ENCODE measurements around the gene LYPD6B.
"Not testable (repeated sequence)": the region's sequence is repeated elsewhere in the genome, so short reads cannot be mapped to it uniquely, and the experiment has no call there.

Gene LYPD6B

DNA sequence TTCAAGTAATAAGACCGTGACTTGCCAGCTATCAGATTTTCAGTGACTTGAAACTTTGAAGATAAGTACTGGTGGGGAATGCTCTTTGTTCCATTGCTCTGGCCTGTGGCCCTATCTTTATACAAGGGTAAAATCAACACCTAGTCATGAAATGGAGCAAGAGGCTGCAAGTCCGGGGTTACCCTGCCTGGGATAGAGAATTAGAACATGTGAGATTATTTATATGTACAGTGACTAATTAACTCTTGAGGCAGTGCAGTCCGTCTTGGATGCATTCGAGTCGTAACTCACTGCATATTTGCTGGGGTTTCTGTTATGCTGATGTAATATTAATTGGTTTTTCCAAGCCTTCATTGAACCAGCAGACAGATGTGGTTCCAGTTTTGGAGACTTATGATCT is 186.0 kb downstream of the LYPD6B start:
- Histone ChIP-seq H3K4me1 (ENCODE audit: control insufficient read depth, insufficient read depth, low read length) (no peaks in the 10 kb centered on the region), H3K36me3 (ENCODE audit: insufficient read depth, low read length) (no peaks in the 10 kb centered on the region), H3K9me3 (replicated peaks; ENCODE audit: low read length) (no peaks in the 10 kb centered on the region), H3K4me2 (ENCODE audit: low read length) (no peak overlapping the region), H3K27me3 (ENCODE audit: control insufficient read depth, insufficient read depth, low read length) (no peaks in the 10 kb centered on the region), H3K4me3 (ENCODE audit: low read length) (no peak overlapping the region), H3K9ac (ENCODE audit: low read depth, low read length) (no peak overlapping the region)

DNA sequence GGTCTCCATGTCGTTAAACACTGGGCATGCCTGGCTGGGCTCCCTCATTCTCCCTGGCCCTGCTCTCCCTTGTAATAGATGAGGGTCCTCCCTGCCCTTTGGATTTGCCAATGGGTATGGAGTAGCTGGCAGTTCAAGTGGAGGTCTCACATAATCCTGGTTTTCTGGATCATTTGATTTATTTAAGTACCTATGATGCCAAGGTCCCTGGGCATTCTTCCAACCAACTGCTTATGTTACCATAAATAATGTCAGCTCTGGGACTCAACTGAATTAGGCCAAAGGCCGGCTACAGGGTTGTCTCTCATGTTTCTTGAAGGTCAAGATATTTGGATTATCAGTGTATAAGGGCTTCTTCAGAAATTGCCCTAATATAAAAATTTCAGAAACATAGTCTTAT is 186.9 kb downstream of the LYPD6B start:
- Histone ChIP-seq H3K4me1 (ENCODE audit: control insufficient read depth, insufficient read depth, low read length) (no peaks in the 10 kb centered on the region), H3K4me2 (ENCODE audit: low read length) (no peak overlapping the region), H3K36me3 (ENCODE audit: insufficient read depth, low read length) (no peaks in the 10 kb centered on the region), H3K9me3 (replicated peaks; ENCODE audit: low read length) (no peaks in the 10 kb centered on the region), H3K4me3 (ENCODE audit: low read length) (no peak overlapping the region), H3K9ac (ENCODE audit: low read depth, low read length) (no peak overlapping the region), H3K27me3 (ENCODE audit: control insufficient read depth, insufficient read depth, low read length) (no peaks in the 10 kb centered on the region)

DNA sequence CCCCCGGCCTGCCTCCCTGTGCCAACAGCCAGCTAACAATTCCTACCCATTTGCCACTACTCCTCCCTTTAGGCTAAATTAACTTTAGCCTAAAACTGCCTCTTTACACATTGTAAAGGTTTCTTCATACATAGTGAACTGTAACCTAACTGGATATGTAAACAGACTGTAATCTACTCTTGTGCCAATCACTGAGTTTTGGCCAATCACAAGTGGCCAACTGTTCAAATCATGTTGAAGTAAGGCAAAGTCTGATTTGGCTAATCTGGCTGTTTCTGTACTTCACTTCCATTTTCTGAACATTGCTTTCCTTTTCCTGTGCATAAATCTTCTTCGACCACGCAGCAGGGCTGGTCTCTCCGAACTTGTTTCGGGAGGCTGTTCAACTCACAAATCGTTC is 188.3 kb downstream of the LYPD6B start:
- Histone ChIP-seq H3K4me3 (ENCODE audit: low read length) (no peak overlapping the region), H3K4me2 (ENCODE audit: low read length) (no peak overlapping the region), H3K36me3 (ENCODE audit: insufficient read depth, low read length) (no peaks in the 10 kb centered on the region), H3K27me3 (ENCODE audit: control insufficient read depth, insufficient read depth, low read length) (no peaks in the 10 kb centered on the region), H3K4me1 (ENCODE audit: control insufficient read depth, insufficient read depth, low read length) (no peaks in the 10 kb centered on the region), H3K9ac (ENCODE audit: low read depth, low read length) (no peak overlapping the region), H3K9me3 (replicated peaks; ENCODE audit: low read length) (no peaks in the 10 kb centered on the region)

DNA sequence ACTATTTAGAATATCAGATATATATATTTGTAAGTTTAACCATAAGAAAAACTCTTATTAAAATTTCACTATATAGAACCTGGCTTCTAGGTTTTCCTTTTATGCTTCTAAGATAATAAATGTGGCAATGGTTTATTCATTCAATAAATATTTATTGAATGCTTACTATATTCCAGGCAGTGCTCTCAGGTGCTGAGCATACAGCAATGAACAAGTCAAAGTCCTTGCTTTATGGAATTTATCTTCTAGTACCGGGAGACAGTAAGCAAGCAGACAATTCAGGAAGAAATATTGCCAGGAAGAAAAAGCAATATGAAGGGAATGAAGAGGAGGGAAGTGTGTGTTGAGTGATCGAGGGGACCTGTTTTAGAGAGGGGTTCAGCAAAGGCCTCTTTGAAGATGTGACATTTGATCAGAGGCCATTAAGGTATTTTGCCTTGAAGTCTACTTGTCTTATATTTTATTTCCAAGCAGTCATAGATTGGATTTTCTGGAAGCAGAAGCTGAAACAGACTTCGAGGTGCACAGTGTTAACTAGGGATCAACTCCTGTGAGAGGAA is 197.4 kb downstream of the LYPD6B start:
- H3K27me3 ChIP-seq (ENCODE audit: control insufficient read depth, insufficient read depth, low read length): no peaks in the 10 kb centered on the region
- H3K4me2 ChIP-seq (ENCODE audit: low read length): no peak overlapping the region
- H3K9me3 ChIP-seq (replicated peaks; ENCODE audit: low read length): no peaks in the 10 kb centered on the region
- H3K9ac ChIP-seq (ENCODE audit: low read depth, low read length): no peak overlapping the region
- no peaks in the 10 kb centered on the region for H3K36me3 ChIP-seq (ENCODE audit: insufficient read depth, low read length)
- H3K4me1 ChIP-seq (ENCODE audit: control insufficient read depth, insufficient read depth, low read length): no peaks in the 10 kb centered on the region
- H3K4me3 ChIP-seq (ENCODE audit: low read length): no peak overlapping the region

DNA sequence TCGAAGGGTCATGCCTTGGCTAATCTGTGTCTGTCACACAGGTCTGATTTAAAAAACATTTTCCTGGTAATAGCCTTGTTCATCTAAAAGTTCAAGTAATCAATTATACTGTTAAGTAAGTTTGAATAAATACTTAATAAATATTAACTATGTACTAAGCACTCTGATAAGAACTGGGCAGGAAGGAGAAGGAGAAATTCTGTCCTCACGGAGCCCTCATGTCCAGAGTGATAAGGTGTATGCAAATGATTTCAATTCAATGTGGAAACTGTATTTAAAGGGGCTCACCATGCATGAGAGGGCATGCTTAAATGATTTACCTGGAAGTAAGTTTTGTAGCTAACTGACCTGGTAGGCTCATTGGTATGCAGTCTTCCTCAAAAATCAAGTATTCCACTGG is 197.9 kb downstream of the LYPD6B start:
- Histone ChIP-seq H3K4me2 (ENCODE audit: low read length) (no peak overlapping the region), H3K9ac (ENCODE audit: low read depth, low read length) (no peak overlapping the region), H3K9me3 (replicated peaks; ENCODE audit: low read length) (no peaks in the 10 kb centered on the region), H3K4me1 (ENCODE audit: control insufficient read depth, insufficient read depth, low read length) (no peaks in the 10 kb centered on the region), H3K4me3 (ENCODE audit: low read length) (no peak overlapping the region), H3K36me3 (ENCODE audit: insufficient read depth, low read length) (no peaks in the 10 kb centered on the region), H3K27me3 (ENCODE audit: control insufficient read depth, insufficient read depth, low read length) (no peaks in the 10 kb centered on the region)

DNA sequence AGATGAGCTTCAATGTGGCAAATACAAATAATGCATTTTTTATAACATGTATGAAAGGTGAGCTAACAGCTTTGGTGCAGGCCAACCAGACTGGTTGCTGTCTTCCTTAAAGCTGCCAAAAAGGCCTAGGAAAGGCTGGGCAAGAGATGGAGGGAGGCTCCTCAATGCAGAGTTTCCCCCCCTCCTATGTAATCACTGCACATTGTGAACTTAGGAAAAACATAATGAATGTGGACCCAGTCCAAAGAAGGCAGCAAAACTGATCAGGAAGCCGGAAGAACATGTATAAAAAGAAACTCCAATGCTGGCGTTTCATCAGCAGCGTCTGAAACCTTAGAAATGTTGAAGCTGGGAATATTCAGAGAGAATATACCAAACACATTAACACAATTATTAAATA is 207.7 kb downstream of the LYPD6B start:
- no peaks in the 10 kb centered on the region for H3K4me1 ChIP-seq (ENCODE audit: control insufficient read depth, insufficient read depth, low read length)
- no peak overlapping the region for H3K4me3 ChIP-seq (ENCODE audit: low read length)
- H3K4me2 ChIP-seq (ENCODE audit: low read length): no peak overlapping the region
- no peaks in the 10 kb centered on the region for H3K27me3 ChIP-seq (ENCODE audit: control insufficient read depth, insufficient read depth, low read length)
- H3K9me3 ChIP-seq (replicated peaks; ENCODE audit: low read length): no peaks in the 10 kb centered on the region
- H3K36me3 ChIP-seq (ENCODE audit: insufficient read depth, low read length): no peaks in the 10 kb centered on the region
- no peak overlapping the region for H3K9ac ChIP-seq (ENCODE audit: low read depth, low read length)

- not testable (repeated sequence) for H3K4me3 ChIP-seq (ENCODE audit: low read length); H3K9me3 ChIP-seq (replicated peaks; ENCODE audit: low read length); H3K9ac ChIP-seq (ENCODE audit: low read depth, low read length); H3K4me2 ChIP-seq (ENCODE audit: low read length); H3K36me3 ChIP-seq (ENCODE audit: insufficient read depth, low read length); H3K4me1 ChIP-seq (ENCODE audit: control insufficient read depth, insufficient read depth, low read length); H3K27me3 ChIP-seq (ENCODE audit: control insufficient read depth, insufficient read depth, low read length)
Observed at GRCh38 chr2:149251436-149251835, 212.9 kb downstream of the LYPD6B start.

- H3K36me3 ChIP-seq (ENCODE audit: insufficient read depth, low read length); H3K4me2 ChIP-seq (ENCODE audit: low read length); H3K27me3 ChIP-seq (ENCODE audit: control insufficient read depth, insufficient read depth, low read length); H3K4me1 ChIP-seq (ENCODE audit: control insufficient read depth, insufficient read depth, low read length); H3K9ac ChIP-seq (ENCODE audit: low read depth, low read length); H3K9me3 ChIP-seq (replicated peaks; ENCODE audit: low read length); H3K4me3 ChIP-seq (ENCODE audit: low read length): not testable (repeated sequence)
Observed at GRCh38 chr2:149256877-149257276, 218.4 kb downstream of the LYPD6B start.

- Histone ChIP-seq H3K4me1 (ENCODE audit: control insufficient read depth, insufficient read depth, low read length) (no peaks in the 10 kb centered on the region), H3K4me2 (ENCODE audit: low read length) (no peak overlapping the region)
Observed at GRCh38 chr2:149258531-149258930, 220.0 kb downstream of the LYPD6B start.

GRCh38 chr2:149259136-149259535 is 220.6 kb downstream of the LYPD6B start:
- no peak overlapping the region for H3K4me3 ChIP-seq (ENCODE audit: low read length)
- no peaks in the 10 kb centered on the region for H3K27me3 ChIP-seq (ENCODE audit: control insufficient read depth, insufficient read depth, low read length)
- no peaks in the 10 kb centered on the region for H3K9me3 ChIP-seq (replicated peaks; ENCODE audit: low read length)
- no peaks in the 10 kb centered on the region for H3K36me3 ChIP-seq (ENCODE audit: insufficient read depth, low read length)
- H3K4me1 ChIP-seq (ENCODE audit: control insufficient read depth, insufficient read depth, low read length): no peaks in the 10 kb centered on the region
- H3K4me2 ChIP-seq (ENCODE audit: low read length): no peak overlapping the region
- no peak overlapping the region for H3K9ac ChIP-seq (ENCODE audit: low read depth, low read length)

More at GRCh38 chr2:149258531-149258930, 220.0 kb downstream of the LYPD6B start:
- no peaks in the 10 kb centered on the region for H3K36me3 ChIP-seq (ENCODE audit: insufficient read depth, low read length)
- H3K9ac ChIP-seq (ENCODE audit: low read depth, low read length): no peak overlapping the region
- H3K4me3 ChIP-seq (ENCODE audit: low read length): no peak overlapping the region
- no peaks in the 10 kb centered on the region for H3K27me3 ChIP-seq (ENCODE audit: control insufficient read depth, insufficient read depth, low read length)
- H3K9me3 ChIP-seq (replicated peaks; ENCODE audit: low read length): no peaks in the 10 kb centered on the region

DNA sequence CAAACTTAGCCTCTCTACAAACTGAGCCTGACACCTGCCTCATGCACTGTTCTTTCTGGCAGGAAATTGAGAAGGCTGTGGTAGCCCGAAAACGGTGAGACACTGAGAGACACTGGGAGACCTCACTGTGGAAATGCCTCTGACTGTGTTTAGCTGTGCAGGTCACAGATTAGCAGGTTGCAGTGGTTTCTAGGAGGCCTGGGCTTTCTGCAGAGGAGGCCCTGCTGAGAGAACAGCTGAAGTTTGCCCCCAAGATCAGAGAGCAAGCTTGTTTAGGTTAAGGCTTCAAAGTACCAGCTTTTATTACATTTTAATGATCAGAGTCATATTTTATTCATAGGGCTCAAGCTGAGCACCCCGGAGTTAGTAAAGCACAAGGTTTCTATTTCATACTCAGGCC is 223.2 kb downstream of the LYPD6B start:
- Histone ChIP-seq H3K4me1 (ENCODE audit: control insufficient read depth, insufficient read depth, low read length) (no peaks in the 10 kb centered on the region), H3K9ac (ENCODE audit: low read depth, low read length) (no peak overlapping the region)

More for the DNA sequence above, 223.2 kb downstream of the LYPD6B start:
- no peaks in the 10 kb centered on the region for H3K36me3 ChIP-seq (ENCODE audit: insufficient read depth, low read length)
- H3K27me3 ChIP-seq (ENCODE audit: control insufficient read depth, insufficient read depth, low read length): no peaks in the 10 kb centered on the region
- H3K4me2 ChIP-seq (ENCODE audit: low read length): no peak overlapping the region
- no peak overlapping the region for H3K4me3 ChIP-seq (ENCODE audit: low read length)
- no peaks in the 10 kb centered on the region for H3K9me3 ChIP-seq (replicated peaks; ENCODE audit: low read length)
